ENCODE data around the gene JPH4. TPM values are rescaled to one million over a fixed set of nuclear protein-coding genes. Genes with fewer than 3 reads are reported as not detected.

The JPH4 gene
- polyA plus RNA-seq, 3 donors = 2.2 to 4.1 (median 3.7) TPM

GRCh38 chr14:23558346-23559009 is 20.1 kb downstream of the JPH4 start:
- Histone ChIP-seq H3K4me1 (ENCODE audit: control insufficient read depth in 1 of 2, insufficient read depth in 2 of 2, low read length in 2 of 2) (peaks cover 23 to 33% of the 10 kb centered on the region in 2 donors), H3K4me3 (replicated peaks in 1 of 3; ENCODE audit: low read depth in 2 of 3, low read length in 3 of 3) (no peak overlapping the region), H3K4me2 (replicated peaks; ENCODE audit: extremely low read depth, low read length, poor library complexity, severe bottlenecking) (no peak overlapping the region), H3K9me3 (replicated peaks in 1 of 2; ENCODE audit: control insufficient read depth in 1 of 2, insufficient read depth in 1 of 2, low read length in 2 of 2) (no peaks in the 10 kb centered on the region), H2AFZ (ENCODE audit: insufficient read depth, low read depth, low read length, poor library complexity, severe bottlenecking) (no peak overlapping the region), H4K20me1 (ENCODE audit: insufficient read depth, low read length) (peaks cover 23% of the 10 kb centered on the region), H3K36me3 (replicated peaks in 1 of 2; ENCODE audit: control insufficient read depth in 1 of 2, insufficient read depth in 2 of 2, low read length in 2 of 2) (peaks cover 40 to 54% of the 10 kb centered on the region in 2 donors), H3K27me3 (ENCODE audit: control insufficient read depth in 2 of 2, insufficient read depth in 2 of 2, low read length in 2 of 2) (no peaks in the 10 kb centered on the region), H3K79me2 (ENCODE audit: insufficient read depth, low read length) (peaks cover 18% of the 10 kb centered on the region), H3K9ac (ENCODE audit: insufficient read depth, low read length, poor library complexity, severe bottlenecking) (no peak overlapping the region), H3K27ac (ENCODE audit: low read depth in 1 of 2, low read length in 2 of 2) (no peak overlapping the region)
- Mint-ChIP-seq H3K4me1 (peaks cover 28% of the 10 kb centered on the region), H3K27me3 (ENCODE audit: low read depth in 3 of 3) (peaks cover 0 to 1% (median 0%) of the 10 kb centered on the region in 3 donors), H3K36me3 (peaks cover 40 to 55% of the 10 kb centered on the region in 2 donors), H3K9me3 (no peaks in the 10 kb centered on the region), H3K4me3 (no peak overlapping the region), H3K27ac (peak overlapping the region in 4 of 7 donors; percentile 6 to 80 (median 36))
- intact Hi-C loops (cut with micrococcal nuclease) = no loop called here
- WGBS (ENCODE audit: insufficient coverage) = 100% methylated on average over 2 of the region's 10 CpGs
- TF ChIP-seq CTCF (IDR thresholded peaks at IDR 0.05) = no peak
- no peak for DNase-seq

- H3K27me3 Mint-ChIP-seq (ENCODE audit: low read depth in 3 of 3) = peaks cover 0 to 1% (median 0%) of the 10 kb centered on the region in 3 donors
- no peaks in the 10 kb centered on the region for H3K9me3 Mint-ChIP-seq
- H3K36me3 Mint-ChIP-seq = peaks cover 34 to 49% of the 10 kb centered on the region in 2 donors
- peaks cover 18% of the 10 kb centered on the region for H4K20me1 ChIP-seq (ENCODE audit: insufficient read depth, low read length)
- peaks cover 18 to 28% of the 10 kb centered on the region in 2 donors for H3K4me1 ChIP-seq (ENCODE audit: control insufficient read depth in 1 of 2, insufficient read depth in 2 of 2, low read length in 2 of 2)
- no peak overlapping the region for H3K4me3 Mint-ChIP-seq
- peak overlapping the region in 3 of 7 donors; percentile 21 to 37 (median 34) for H3K27ac Mint-ChIP-seq
- H2AFZ ChIP-seq (ENCODE audit: insufficient read depth, low read depth, low read length, poor library complexity, severe bottlenecking) = no peak overlapping the region
- peaks cover 18% of the 10 kb centered on the region for H3K79me2 ChIP-seq (ENCODE audit: insufficient read depth, low read length)
- peaks cover 38 to 50% of the 10 kb centered on the region in 2 donors for H3K36me3 ChIP-seq (replicated peaks in 1 of 2; ENCODE audit: control insufficient read depth in 1 of 2, insufficient read depth in 2 of 2, low read length in 2 of 2)
- no peak for DNase-seq
- WGBS (ENCODE audit: insufficient coverage) = 100% methylated on average over 1 of the region's 1 CpG
- no peak for TF ChIP-seq CTCF (IDR thresholded peaks at IDR 0.05)
- intact Hi-C loops (cut with micrococcal nuclease) = no loop called here
- no peaks in the 10 kb centered on the region for H3K27me3 ChIP-seq (ENCODE audit: control insufficient read depth in 2 of 2, insufficient read depth in 2 of 2, low read length in 2 of 2)
- H3K9me3 ChIP-seq (replicated peaks in 1 of 2; ENCODE audit: control insufficient read depth in 1 of 2, insufficient read depth in 1 of 2, low read length in 2 of 2) = no peaks in the 10 kb centered on the region
- H3K4me1 Mint-ChIP-seq = peaks cover 23% of the 10 kb centered on the region
- no peak overlapping the region for H3K27ac ChIP-seq (ENCODE audit: low read depth in 1 of 2, low read length in 2 of 2)
- H3K4me3 ChIP-seq (replicated peaks in 1 of 3; ENCODE audit: low read depth in 2 of 3, low read length in 3 of 3) = no peak overlapping the region
- no peak overlapping the region for H3K9ac ChIP-seq (ENCODE audit: insufficient read depth, low read length, poor library complexity, severe bottlenecking)
- H3K4me2 ChIP-seq (replicated peaks; ENCODE audit: extremely low read depth, low read length, poor library complexity, severe bottlenecking) = no peak overlapping the region
Observed at GRCh38 chr14:23557946-23558345, 20.6 kb downstream of the JPH4 start.

All from CD14-positive monocyte (primary cell).